ENCODE data around the gene E2F2. TPM values are rescaled to one million over a fixed set of nuclear protein-coding genes. Genes with fewer than 3 reads are reported as not detected.

The E2F2 gene
- total and polyA plus RNA-seq, 7 donors = 0.03 to 0.32 (median 0.06) TPM; not detected in 2

- no peak for TF ChIP-seq CTCF (IDR thresholded peaks at IDR 0.05)
- H3K27me3 ChIP-seq (ENCODE audit: insufficient read depth in 3 of 3, low read length in 2 of 3) = no peaks in the 10 kb centered on the region
- H3K9me3 ChIP-seq = no peaks in the 10 kb centered on the region
- H3K4me1 ChIP-seq = peaks cover 28% of the 10 kb centered on the region
- no peak for DNase-seq
- 53 to 64% (median 54%) methylated on average over 6 of the region's 6 CpGs for WGBS, 3 donors
- H3K27ac ChIP-seq = peak overlapping the region; percentile 79
- no peak for ATAC-seq
- peaks cover 0 to 9% of the 10 kb centered on the region in 2 donors for H3K36me3 ChIP-seq (ENCODE audit: insufficient read depth in 1 of 2, low read depth in 1 of 2)
- intact Hi-C loops (cut with DNase I) = no loop called here
- peak overlapping the region; percentile 74 for H3K4me3 ChIP-seq
These were observed 30.2 kb upstream of the E2F2 start for GRCh38 chr1:23561076-23561812.

GRCh38 chr1:23559985-23560741 lies 29.1 kb upstream of the E2F2 start:
- no peaks in the 10 kb centered on the region for H3K9me3 ChIP-seq
- H3K27ac ChIP-seq = peak overlapping the region; percentile 79
- no peak for ATAC-seq
- H3K36me3 ChIP-seq (ENCODE audit: insufficient read depth in 1 of 2, low read depth in 1 of 2) = peaks cover 0 to 9% of the 10 kb centered on the region in 2 donors
- TF ChIP-seq CTCF (IDR thresholded peaks at IDR 0.05) = no peak
- WGBS, 3 donors = 13 to 29% (median 17%) methylated on average over 6 of the region's 6 CpGs
- peaks cover 39% of the 10 kb centered on the region for H3K4me1 ChIP-seq
- no peak for DNase-seq
- H3K4me3 ChIP-seq = peak overlapping the region; percentile 74
- intact Hi-C loops (cut with DNase I) = no loop called here
- no peaks in the 10 kb centered on the region for H3K27me3 ChIP-seq (ENCODE audit: insufficient read depth in 3 of 3, low read length in 2 of 3)

- Histone ChIP-seq H3K36me3 (ENCODE audit: insufficient read depth in 1 of 2, low read depth in 1 of 2) (peaks cover 0 to 9% of the 10 kb centered on the region in 2 donors), H3K27me3 (ENCODE audit: insufficient read depth in 3 of 3, low read length in 2 of 3) (no peaks in the 10 kb centered on the region), H3K9me3 (no peaks in the 10 kb centered on the region), H3K4me1 (peaks cover 40% of the 10 kb centered on the region), H3K27ac (peak within 1 kb of the TSS; percentile 79), H3K4me3 (peak within 1 kb of the TSS; percentile 74)
- no peak for TF ChIP-seq CTCF (IDR thresholded peaks at IDR 0.05)
- ATAC-seq (peak; percentile 67 to 82 (median 74)), DNase-seq (peak; percentile 96 to 98)
- WGBS, 3 donors = 1% methylated on average over 54 to 57 of the region's 57 CpGs
- intact Hi-C loops (cut with DNase I) = no loop called here
These were observed 28.3 kb upstream of the E2F2 start, which contains the start of gene ID3 for GRCh38 chr1:23559136-23559984. TSS of gene ID3 (minus strand) at chr1:23559501. CDS start at chr1:23559426, 75 bp downstream.

- intact Hi-C loops (cut with DNase I) = no loop called here
- no peak for TF ChIP-seq CTCF (IDR thresholded peaks at IDR 0.05)
- no peaks in the 10 kb centered on the region for H3K9me3 ChIP-seq
- ATAC-seq (no peak), DNase-seq (no peak)
- H3K27me3 ChIP-seq (ENCODE audit: insufficient read depth in 3 of 3, low read length in 2 of 3) = no peaks in the 10 kb centered on the region
- peak overlapping the region; percentile 74 for H3K4me3 ChIP-seq
- H3K4me1 ChIP-seq = peaks cover 45% of the 10 kb centered on the region
- WGBS, 3 donors = 2 to 3% (median 3%) methylated on average over 14 of the region's 14 CpGs
- peak overlapping the region; percentile 79 for H3K27ac ChIP-seq
- H3K36me3 ChIP-seq (ENCODE audit: insufficient read depth in 1 of 2, low read depth in 1 of 2) = peaks cover 0 to 9% of the 10 kb centered on the region in 2 donors
These were observed 27.8 kb upstream of the E2F2 start for GRCh38 chr1:23558872-23559135.
